Activated naive CD4-positive, alpha-beta T cell treated with anti-CD3 and anti-CD28 coated beads, Interleukin-2, amount 50 U/mL, for 72 hours (primary cell): ENCODE measurements around the gene UBALD1. TPM values are rescaled to one million over a fixed set of nuclear protein-coding genes. Genes with fewer than 3 reads are reported as not detected.

ENCODE experiments used
- total RNA-seq, 2 donors: library from RNA; stranded (reverse); gene quantifications; one replicate each; pipeline ENCODE4 v1.2.3, GENCODE V29; 2022

UBALD1 gene
- total RNA-seq, 2 donors from 2014 or later = 12.5 to 33.4 TPM

Other genes with a start within 250 kb of the UBALD1 start
- not detected for gene VASN, start 243.0 kb downstream of the UBALD1 start, total RNA-seq
- gene CORO7, start 198.3 kb downstream of the UBALD1 start, total RNA-seq = 10 to 100 TPM; 52.5 to 65.9 TPM
- gene DNAJA3, start 189.0 kb downstream of the UBALD1 start, total RNA-seq = 10 to 100 TPM; 66.2 to 79.2 TPM
- 10 to 100 TPM; 30.5 to 42.8 TPM for gene NMRAL1, start 140.3 kb downstream of the UBALD1 start, total RNA-seq
- 10 to 100 TPM; 32.5 to 56.4 TPM for gene HMOX2, start 138.5 kb downstream of the UBALD1 start, total RNA-seq
- 10 to 100 TPM; 27.5 to 32.9 TPM for gene CDIP1, start 76.1 kb downstream of the UBALD1 start, total RNA-seq
- gene C16orf96, start 58.5 kb downstream of the UBALD1 start, total RNA-seq = under 1 TPM; 0.05 to 0.19 TPM
- 10 to 100 TPM; 46.9 to 76.4 TPM for gene MGRN1, start 9.9 kb upstream of the UBALD1 start, total RNA-seq
- gene NUDT16L1, start 78.7 kb upstream of the UBALD1 start, total RNA-seq = 10 to 100 TPM; 20.7 to 42.8 TPM
- 10 to 100 TPM; 19.4 to 21.5 TPM for gene ANKS3, start 119.4 kb upstream of the UBALD1 start, total RNA-seq
- gene DNAAF8, start 119.6 kb upstream of the UBALD1 start, total RNA-seq = under 1 TPM in 1 of 2 donors, not detected in 1; 0.09 TPM
- 10 to 100 TPM; 10.2 to 12.2 TPM for gene ZNF500, start 152.3 kb upstream of the UBALD1 start, total RNA-seq
- not detected for gene SEPTIN12, start 173.5 kb upstream of the UBALD1 start, total RNA-seq
- not detected for gene SMIM22, start 180.5 kb upstream of the UBALD1 start, total RNA-seq
- gene ROGDI, start 187.7 kb upstream of the UBALD1 start, total RNA-seq = 10 to 100 TPM in 1 of 2 donors, 1 to 10 TPM in 1; 4.6 to 18.6 TPM
- gene GLYR1, start 232.4 kb upstream of the UBALD1 start, total RNA-seq = 10 to 100 TPM; 70.3 to 80.9 TPM
- 10 to 100 TPM; 23.7 to 42.0 TPM for gene UBN1, start 232.6 kb upstream of the UBALD1 start, total RNA-seq